ENCODE measurements around the gene NLN.
"Not testable (repeated sequence)": the region's sequence is repeated elsewhere in the genome, so short reads cannot be mapped to it uniquely, and the experiment has no call there.

The NLN gene

GRCh38 chr5:65732046-65732445 is 10.0 kb downstream of the NLN start:
- H3K27ac ChIP-seq (ENCODE audit: low read length, poor library complexity, severe bottlenecking); H3K4me2 ChIP-seq (ENCODE audit: low read length, poor library complexity, severe bottlenecking); H2AK5ac ChIP-seq (ENCODE audit: low read length, severe bottlenecking); DNase-seq; H2BK5ac ChIP-seq (ENCODE audit: low read depth, low read length, poor library complexity, severe bottlenecking); H2BK12ac ChIP-seq (ENCODE audit: low read length in 2 of 2); H3K18ac ChIP-seq (ENCODE audit: low read depth in 1 of 2, low read length in 2 of 2); H3K9ac ChIP-seq (ENCODE audit: low read length); H4K91ac ChIP-seq (ENCODE audit: low read length); H2AFZ ChIP-seq (ENCODE audit: low read depth, low read length); H3K4ac ChIP-seq (ENCODE audit: low read depth in 1 of 2, low read length in 2 of 2); H3K36me3 ChIP-seq (ENCODE audit: control insufficient read depth in 1 of 2, insufficient read depth in 2 of 2, low read depth in 1 of 2, low read length in 2 of 2); H2BK120ac ChIP-seq (ENCODE audit: low read depth, low read length); H3K27me3 ChIP-seq (ENCODE audit: control insufficient read depth in 1 of 2, insufficient read depth in 1 of 2, low read length in 2 of 2); H2BK15ac ChIP-seq (ENCODE audit: low read depth, poor library complexity, severe bottlenecking); H4K8ac ChIP-seq (ENCODE audit: low read length); H3K9me3 ChIP-seq (ENCODE audit: control insufficient read depth, low read length); H3K23ac ChIP-seq (ENCODE audit: low read length in 2 of 2); H3K14ac ChIP-seq (ENCODE audit: low read length in 2 of 2); H3K4me3 ChIP-seq (ENCODE audit: insufficient read depth in 1 of 2, low read depth in 1 of 2, low read length in 2 of 2); H3K4me1 ChIP-seq (ENCODE audit: control insufficient read depth, insufficient read depth, low read depth, low read length): not testable (repeated sequence)
- 95% methylated on average over 3 of the region's 3 CpGs for WGBS
- H3K79me1 ChIP-seq (replicated peaks; ENCODE audit: low read length, poor library complexity, severe bottlenecking) = peaks cover 12% of the 10 kb centered on the region

GRCh38 chr5:65734196-65734775 is 12.3 kb downstream of the NLN start:
- H3K27ac ChIP-seq (ENCODE audit: low read length, poor library complexity, severe bottlenecking); H3K4me3 ChIP-seq (ENCODE audit: insufficient read depth in 1 of 2, low read depth in 1 of 2, low read length in 2 of 2): not testable (repeated sequence)
- 77% methylated on average over 6 of the region's 7 CpGs for WGBS

GRCh38 chr5:65734921-65735320 is 12.9 kb downstream of the NLN start:
- Histone ChIP-seq H2BK120ac (ENCODE audit: low read depth, low read length) (no peak overlapping the region), H3K9ac (ENCODE audit: low read length) (no peak overlapping the region), H3K9me3 (ENCODE audit: control insufficient read depth, low read length) (no peaks in the 10 kb centered on the region), H3K27ac (ENCODE audit: low read length, poor library complexity, severe bottlenecking) (no peak overlapping the region), H3K14ac (ENCODE audit: low read length in 2 of 2) (no peak overlapping the region), H2BK5ac (ENCODE audit: low read depth, low read length, poor library complexity, severe bottlenecking) (no peak overlapping the region), H2AK5ac (ENCODE audit: low read length, severe bottlenecking) (no peak overlapping the region), H3K27me3 (ENCODE audit: control insufficient read depth in 1 of 2, insufficient read depth in 1 of 2, low read length in 2 of 2) (no peaks in the 10 kb centered on the region), H4K91ac (ENCODE audit: low read length) (no peak overlapping the region), H2BK12ac (ENCODE audit: low read length in 2 of 2) (no peak overlapping the region), H2BK15ac (ENCODE audit: low read depth, poor library complexity, severe bottlenecking) (no peak overlapping the region), H2AFZ (ENCODE audit: low read depth, low read length) (no peak overlapping the region), H3K4me3 (ENCODE audit: insufficient read depth in 1 of 2, low read depth in 1 of 2, low read length in 2 of 2) (no peak overlapping the region), H3K4me2 (ENCODE audit: low read length, poor library complexity, severe bottlenecking) (no peak overlapping the region), H4K8ac (ENCODE audit: low read length) (no peak overlapping the region), H3K79me1 (replicated peaks; ENCODE audit: low read length, poor library complexity, severe bottlenecking) (peaks cover 22% of the 10 kb centered on the region), H3K4me1 (ENCODE audit: control insufficient read depth, insufficient read depth, low read depth, low read length) (no peaks in the 10 kb centered on the region), H3K18ac (ENCODE audit: low read depth in 1 of 2, low read length in 2 of 2) (no peak overlapping the region), H3K36me3 (ENCODE audit: control insufficient read depth in 1 of 2, insufficient read depth in 2 of 2, low read depth in 1 of 2, low read length in 2 of 2) (no peaks in the 10 kb centered on the region), H3K4ac (ENCODE audit: low read depth in 1 of 2, low read length in 2 of 2) (no peak overlapping the region), H3K23ac (ENCODE audit: low read length in 2 of 2) (no peak overlapping the region)
- WGBS = 100% methylated on average over 1 of the region's 1 CpG
- no peak for DNase-seq

More at GRCh38 chr5:65734196-65734775, 12.3 kb downstream of the NLN start:
- H2AFZ ChIP-seq (ENCODE audit: low read depth, low read length); H4K91ac ChIP-seq (ENCODE audit: low read length); DNase-seq; H3K4ac ChIP-seq (ENCODE audit: low read depth in 1 of 2, low read length in 2 of 2); H2AK5ac ChIP-seq (ENCODE audit: low read length, severe bottlenecking); H2BK12ac ChIP-seq (ENCODE audit: low read length in 2 of 2); H2BK15ac ChIP-seq (ENCODE audit: low read depth, poor library complexity, severe bottlenecking); H2BK120ac ChIP-seq (ENCODE audit: low read depth, low read length); H3K18ac ChIP-seq (ENCODE audit: low read depth in 1 of 2, low read length in 2 of 2); H3K4me2 ChIP-seq (ENCODE audit: low read length, poor library complexity, severe bottlenecking); H3K9me3 ChIP-seq (ENCODE audit: control insufficient read depth, low read length); H3K36me3 ChIP-seq (ENCODE audit: control insufficient read depth in 1 of 2, insufficient read depth in 2 of 2, low read depth in 1 of 2, low read length in 2 of 2); H3K23ac ChIP-seq (ENCODE audit: low read length in 2 of 2); H3K14ac ChIP-seq (ENCODE audit: low read length in 2 of 2); H3K27me3 ChIP-seq (ENCODE audit: control insufficient read depth in 1 of 2, insufficient read depth in 1 of 2, low read length in 2 of 2); H3K4me1 ChIP-seq (ENCODE audit: control insufficient read depth, insufficient read depth, low read depth, low read length); H2BK5ac ChIP-seq (ENCODE audit: low read depth, low read length, poor library complexity, severe bottlenecking); H3K9ac ChIP-seq (ENCODE audit: low read length); H4K8ac ChIP-seq (ENCODE audit: low read length): not testable (repeated sequence)
- H3K79me1 ChIP-seq (replicated peaks; ENCODE audit: low read length, poor library complexity, severe bottlenecking) = peaks cover 22% of the 10 kb centered on the region

- Histone ChIP-seq H3K4me1 (ENCODE audit: control insufficient read depth, insufficient read depth, low read depth, low read length) (no peaks in the 10 kb centered on the region), H2BK12ac (ENCODE audit: low read length in 2 of 2) (no peak overlapping the region), H3K4ac (ENCODE audit: low read depth in 1 of 2, low read length in 2 of 2) (no peak overlapping the region), H2BK15ac (ENCODE audit: low read depth, poor library complexity, severe bottlenecking) (no peak overlapping the region), H3K36me3 (ENCODE audit: control insufficient read depth in 1 of 2, insufficient read depth in 2 of 2, low read depth in 1 of 2, low read length in 2 of 2) (no peaks in the 10 kb centered on the region), H3K18ac (ENCODE audit: low read depth in 1 of 2, low read length in 2 of 2) (no peak overlapping the region), H2BK120ac (ENCODE audit: low read depth, low read length) (no peak overlapping the region), H3K27ac (ENCODE audit: low read length, poor library complexity, severe bottlenecking) (no peak overlapping the region), H2BK5ac (ENCODE audit: low read depth, low read length, poor library complexity, severe bottlenecking) (no peak overlapping the region), H3K9ac (ENCODE audit: low read length) (no peak overlapping the region), H2AK5ac (ENCODE audit: low read length, severe bottlenecking) (no peak overlapping the region), H3K9me3 (ENCODE audit: control insufficient read depth, low read length) (no peaks in the 10 kb centered on the region), H2AFZ (ENCODE audit: low read depth, low read length) (no peak overlapping the region), H3K23ac (ENCODE audit: low read length in 2 of 2) (no peak overlapping the region), H3K4me2 (ENCODE audit: low read length, poor library complexity, severe bottlenecking) (no peak overlapping the region), H3K79me1 (replicated peaks; ENCODE audit: low read length, poor library complexity, severe bottlenecking) (peaks cover 20% of the 10 kb centered on the region), H4K8ac (ENCODE audit: low read length) (no peak overlapping the region), H3K14ac (ENCODE audit: low read length in 2 of 2) (no peak overlapping the region), H4K91ac (ENCODE audit: low read length) (no peak overlapping the region), H3K4me3 (ENCODE audit: insufficient read depth in 1 of 2, low read depth in 1 of 2, low read length in 2 of 2) (no peak overlapping the region), H3K27me3 (ENCODE audit: control insufficient read depth in 1 of 2, insufficient read depth in 1 of 2, low read length in 2 of 2) (no peaks in the 10 kb centered on the region)
- no peak for DNase-seq
- WGBS = 100% methylated on average over 1 of the region's 1 CpG
Measured at GRCh38 chr5:65736011-65736410, 14.0 kb downstream of the NLN start.
